Astrocyte (in vitro differentiated cells and primary cell): Measurements from ENCODE around the gene TFIP11. TPM values are rescaled to one million over a fixed set of nuclear protein-coding genes. Genes with fewer than 3 reads are reported as not detected.

ENCODE experiments used
- DNase-seq: peaks from one replicate; pipeline ENCODE4 v3.0.0-alpha.2; 2010; ENCODE audit warnings: low read depth
- FAIRE-seq: peaks from 2 replicates; lab custom pipeline; 2011; peaks lifted over from hg19 to GRCh38; lab: Jason Lieb, UNC
- H2AFZ ChIP-seq: 2 replicates; pipeline ENCODE4 v1.6.0; 2012; ENCODE audit warnings: low read depth, low read length, inconsistent platforms
- H3K27ac ChIP-seq: 2 replicates; pipeline ENCODE4 v1.5.1; 2011; ENCODE audit warnings: low read depth, low read length, inconsistent platforms
- H3K27me3 ChIP-seq: 2 replicates; pipeline ENCODE4 v1.6.0; 2011; ENCODE audit warnings: low read length, inconsistent platforms; ENCODE audit not compliant: insufficient read depth
- H3K36me3 ChIP-seq: 2 replicates; pipeline ENCODE4 v1.5.1; 2011; ENCODE audit warnings: low read length, inconsistent platforms; ENCODE audit not compliant: insufficient read depth
- H3K4me1 ChIP-seq: 2 replicates; pipeline ENCODE4 v1.5.1; 2011; ENCODE audit warnings: low read length, inconsistent platforms; ENCODE audit not compliant: insufficient read depth
- H3K4me2 ChIP-seq: 2 replicates; pipeline ENCODE4 v1.6.0; 2012; ENCODE audit warnings: low read length, inconsistent platforms
- H3K4me3 ChIP-seq: 2 replicates; pipeline ENCODE4 v1.5.1; 2011; ENCODE audit warnings: low read depth, mild to moderate bottlenecking, low read length, inconsistent platforms; ENCODE audit not compliant: insufficient read depth
- H3K79me2 ChIP-seq: 2 replicates; pipeline ENCODE4 v1.6.0; 2012; ENCODE audit warnings: mild to moderate bottlenecking, low read length, inconsistent platforms; ENCODE audit not compliant: insufficient read depth
- H3K9ac ChIP-seq: 2 replicates; pipeline ENCODE4 v1.6.0; 2012; ENCODE audit warnings: mild to moderate bottlenecking, low read length, inconsistent platforms
- H3K9me3 ChIP-seq: 2 replicates; pipeline ENCODE4 v1.5.1; 2012; ENCODE audit warnings: low read depth, mild to moderate bottlenecking, low read length, inconsistent platforms; ENCODE audit not compliant: insufficient read depth
- H4K20me1 ChIP-seq: 2 replicates; pipeline ENCODE4 v1.6.0; 2012; ENCODE audit warnings: low read length, inconsistent platforms; ENCODE audit not compliant: insufficient read depth
- H3K27ac Mint-ChIP-seq: one replicate; pipeline ENCODE4 v1.8.0; 2021; ENCODE audit warnings: mild to moderate bottlenecking, mixed read lengths; ENCODE audit not compliant: unreplicated experiment
- H3K27me3 Mint-ChIP-seq: one replicate; pipeline ENCODE4 v1.8.0; 2021; ENCODE audit warnings: low read depth, mixed read lengths; ENCODE audit not compliant: unreplicated experiment
- H3K36me3 Mint-ChIP-seq: one replicate; pipeline ENCODE4 v1.8.0; 2021; ENCODE audit warnings: low read depth, mixed read lengths; ENCODE audit not compliant: unreplicated experiment
- H3K4me1 Mint-ChIP-seq: one replicate; pipeline ENCODE4 v1.8.0; 2021; ENCODE audit warnings: low read depth, mixed read lengths; ENCODE audit not compliant: unreplicated experiment
- H3K4me3 Mint-ChIP-seq: one replicate; pipeline ENCODE4 v1.8.0; 2021; ENCODE audit warnings: mild to moderate bottlenecking, moderate library complexity, mixed read lengths; ENCODE audit not compliant: unreplicated experiment
- H3K9me3 Mint-ChIP-seq: one replicate; pipeline ENCODE4 v1.8.0; 2021; ENCODE audit warnings: mild to moderate bottlenecking, mixed read lengths; ENCODE audit not compliant: unreplicated experiment
- EZH2 ChIP-seq: IDR thresholded peaks from 2 replicates; pipeline ENCODE4 v1.6.1; 2012; ENCODE audit warnings: mild to moderate bottlenecking, low read length, inconsistent platforms; ENCODE audit not compliant: insufficient read depth
- total RNA-seq: library from RNA; stranded (reverse); gene quantifications from 2 replicates; pipeline ENCODE4 v1.2.1, GENCODE V29; 2021
- TF ChIP-seq, protein P1 (sequence below): IDR thresholded peaks from 2 replicates; pipeline ENCODE4 v1.5.1; 2011; ENCODE audit warnings: low read depth, mild to moderate bottlenecking, inconsistent platforms, low read length, moderate library complexity; ENCODE audit not compliant: insufficient read depth

Gene TFIP11
- total RNA-seq, 1 donor from 2014 or later: 36.9 TPM

DNA sequence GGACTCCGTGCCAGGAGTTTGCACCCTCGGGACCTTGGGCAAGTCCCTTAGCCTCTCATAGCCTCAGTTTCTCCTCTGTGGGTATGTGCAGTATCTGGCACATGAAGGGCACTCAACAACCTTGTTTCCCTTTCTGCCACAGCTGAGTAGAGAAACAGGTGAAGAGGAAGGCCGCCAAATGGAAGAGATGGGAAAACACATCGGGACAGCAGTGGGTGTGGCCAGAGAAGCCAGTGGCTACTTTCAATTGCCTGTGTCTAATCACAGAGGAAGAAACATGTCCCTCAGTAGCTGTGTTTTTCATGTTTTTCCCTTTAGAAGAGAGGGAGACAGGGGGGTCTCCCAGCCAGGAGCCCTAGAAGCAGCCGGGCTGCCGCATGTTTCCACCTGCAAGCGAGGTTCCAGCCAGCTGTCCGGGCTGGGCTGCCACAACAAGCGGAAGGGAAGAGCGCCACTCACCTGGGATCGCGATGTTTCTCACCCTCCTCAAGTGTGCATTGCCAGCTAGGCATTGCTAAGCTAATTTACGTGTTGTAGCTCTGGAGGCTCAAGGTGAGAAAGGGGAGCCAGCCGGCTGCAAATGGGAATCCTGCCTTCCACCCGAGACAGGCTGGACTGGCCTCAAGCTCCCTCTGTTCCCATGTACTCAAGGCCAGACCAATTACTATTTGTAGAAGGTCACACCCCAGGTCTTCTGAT, 66.5 kb downstream of the TFIP11 start:
- H3K4me3 ChIP-seq: no peak overlapping the region
- H3K4me1 ChIP-seq: no peaks in the 10 kb centered on the region
- H4K20me1 ChIP-seq: no peaks in the 10 kb centered on the region
- H3K9ac ChIP-seq: no peak overlapping the region
- H3K4me2 ChIP-seq: no peak overlapping the region
- no peaks in the 10 kb centered on the region for H3K36me3 ChIP-seq
- H2AFZ ChIP-seq: no peak overlapping the region
- FAIRE-seq: no peak
- Mint-ChIP-seq H3K4me3 (no peak overlapping the region), H3K27me3 (no peaks in the 10 kb centered on the region), H3K9me3 (no peaks in the 10 kb centered on the region), H3K4me1 (no peaks in the 10 kb centered on the region), H3K36me3 (peaks cover 18% of the 10 kb centered on the region), H3K27ac (no peak overlapping the region)
- H3K27me3 ChIP-seq: no peaks in the 10 kb centered on the region
- TF ChIP-seq, protein P1, sequence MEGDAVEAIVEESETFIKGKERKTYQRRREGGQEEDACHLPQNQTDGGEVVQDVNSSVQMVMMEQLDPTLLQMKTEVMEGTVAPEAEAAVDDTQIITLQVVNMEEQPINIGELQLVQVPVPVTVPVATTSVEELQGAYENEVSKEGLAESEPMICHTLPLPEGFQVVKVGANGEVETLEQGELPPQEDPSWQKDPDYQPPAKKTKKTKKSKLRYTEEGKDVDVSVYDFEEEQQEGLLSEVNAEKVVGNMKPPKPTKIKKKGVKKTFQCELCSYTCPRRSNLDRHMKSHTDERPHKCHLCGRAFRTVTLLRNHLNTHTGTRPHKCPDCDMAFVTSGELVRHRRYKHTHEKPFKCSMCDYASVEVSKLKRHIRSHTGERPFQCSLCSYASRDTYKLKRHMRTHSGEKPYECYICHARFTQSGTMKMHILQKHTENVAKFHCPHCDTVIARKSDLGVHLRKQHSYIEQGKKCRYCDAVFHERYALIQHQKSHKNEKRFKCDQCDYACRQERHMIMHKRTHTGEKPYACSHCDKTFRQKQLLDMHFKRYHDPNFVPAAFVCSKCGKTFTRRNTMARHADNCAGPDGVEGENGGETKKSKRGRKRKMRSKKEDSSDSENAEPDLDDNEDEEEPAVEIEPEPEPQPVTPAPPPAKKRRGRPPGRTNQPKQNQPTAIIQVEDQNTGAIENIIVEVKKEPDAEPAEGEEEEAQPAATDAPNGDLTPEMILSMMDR: no peak
- no peak for TF ChIP-seq EZH2
- no peak overlapping the region for H3K27ac ChIP-seq
- no peaks in the 10 kb centered on the region for H3K79me2 ChIP-seq
- no peak for DNase-seq
- H3K9me3 ChIP-seq: no peaks in the 10 kb centered on the region

DNA sequence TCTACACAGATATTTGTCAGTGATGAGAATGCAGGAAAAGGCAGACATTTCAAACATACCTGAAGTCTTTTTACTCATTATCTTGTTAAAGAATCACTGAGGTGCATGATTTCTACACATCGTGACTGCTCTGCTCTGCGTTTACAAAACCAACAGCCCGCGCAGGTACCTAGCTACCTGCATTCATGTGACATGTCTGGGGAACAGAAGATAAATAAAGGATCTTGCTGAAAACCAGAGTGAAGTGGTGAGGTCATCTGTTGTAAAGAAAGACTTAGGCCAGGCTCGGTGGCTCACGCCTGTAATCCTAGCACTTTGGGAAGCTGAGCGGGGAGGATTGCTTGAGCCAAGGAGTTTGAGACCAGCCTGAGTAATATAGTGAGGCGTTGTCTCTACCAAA, 67.5 kb downstream of the TFIP11 start:
- Histone ChIP-seq H3K9me3 (no peaks in the 10 kb centered on the region), H3K9ac (no peak overlapping the region), H3K27me3 (no peaks in the 10 kb centered on the region), H3K36me3 (no peaks in the 10 kb centered on the region), H3K4me2 (no peak overlapping the region), H2AFZ (no peak overlapping the region), H3K27ac (no peak overlapping the region), H3K79me2 (no peaks in the 10 kb centered on the region), H4K20me1 (no peaks in the 10 kb centered on the region), H3K4me1 (no peaks in the 10 kb centered on the region), H3K4me3 (no peak overlapping the region)
- Mint-ChIP-seq H3K27me3 (no peaks in the 10 kb centered on the region), H3K9me3 (no peaks in the 10 kb centered on the region), H3K27ac (no peak overlapping the region), H3K4me3 (no peak overlapping the region), H3K36me3 (peaks cover 9% of the 10 kb centered on the region), H3K4me1 (no peaks in the 10 kb centered on the region)
- no peak for TF ChIP-seq EZH2
- TF ChIP-seq, protein P1: no peak
- DNase-seq: no peak
- FAIRE-seq: no peak
